GM19468 (cell line): ENCODE data around the gene SDSL.

Experiments used
- ATAC-seq: cut with Tn5 transposase; IDR thresholded peaks from one replicate; pipeline ENCODE4 v1.9.1; 2021; ENCODE audit warnings: mild to moderate bottlenecking, moderate library complexity, moderate number of reproducible peaks; ENCODE audit not compliant: unreplicated experiment; ENCODE audit errors: extremely low read depth

The SDSL gene

GRCh38 chr12:113395119-113395518, 27.1 kb upstream of the SDSL start:
- no peak for ATAC-seq

GRCh38 chr12:113396200-113396599, 26.0 kb upstream of the SDSL start:
- no peak for ATAC-seq

- no peak for ATAC-seq
Observed at GRCh38 chr12:113396828-113397496, 25.2 kb upstream of the SDSL start.

GRCh38 chr12:113397497-113398197, 24.5 kb upstream of the SDSL start:
- no peak for ATAC-seq

- ATAC-seq, result no peak
Observed at GRCh38 chr12:113398346-113399290, 23.6 kb upstream of the SDSL start.

- ATAC-seq, result no peak
Observed at GRCh38 chr12:113399490-113399889, 22.7 kb upstream of the SDSL start.

- ATAC-seq, result no peak
Observed at GRCh38 chr12:113400362-113400761, 21.8 kb upstream of the SDSL start.

GRCh38 chr12:113401066-113402000, 20.8 kb upstream of the SDSL start:
- no peak for ATAC-seq

- ATAC-seq, result no peak
Observed at GRCh38 chr12:113402586-113403260, 19.5 kb upstream of the SDSL start.

- no peak for ATAC-seq
Observed at GRCh38 chr12:113403435-113404415, 18.5 kb upstream of the SDSL start, which contains the start of gene SDS. TSS of gene SDS (minus strand) at chr12:113403887. CDS start at chr12:113399708, 4,179 bp downstream.

GRCh38 chr12:113405694-113406093, 16.5 kb upstream of the SDSL start:
- ATAC-seq, result no peak

- no peak for ATAC-seq
Observed at GRCh38 chr12:113407931-113408600, 14.1 kb upstream of the SDSL start.

GRCh38 chr12:113408756-113409298, 13.4 kb upstream of the SDSL start:
- no peak for ATAC-seq

- ATAC-seq, result no peak
Observed at GRCh38 chr12:113409462-113410124, 12.6 kb upstream of the SDSL start.

GRCh38 chr12:113413488-113413939, 8.7 kb upstream of the SDSL start:
- ATAC-seq, result no peak

- ATAC-seq, result no peak
Observed at GRCh38 chr12:113414519-113415038, 7.6 kb upstream of the SDSL start.
